OCI-LY7 (cell line): ENCODE data around the gene STAT4. TPM values are rescaled to one million over a fixed set of nuclear protein-coding genes. Genes with fewer than 3 reads are reported as not detected.

Source experiments
- BruUV-seq: library from RNA; stranded (reverse); fragments of 400-500 nt; replicated peaks from 2 replicates; lab custom pipeline; 2021; lab: Mats Ljungman, UMichigan
- CTCF ChIA-PET: fragments of 300-600 bp; sonication (Branson Sonifier 250); formaldehyde crosslinking; loops from one replicate; lab custom pipeline; 2022; ENCODE audit warnings: antibody characterized with exemption; ENCODE audit not compliant: unreplicated experiment; lab: Charles Lee
- POLR2A ChIA-PET: fragments of 300-600 bp; sonication (Branson Sonifier 250); formaldehyde crosslinking; loops from one replicate; lab custom pipeline; 2022; ENCODE audit warnings: antibody characterized with exemption; lab: Charles Lee
- DNase-seq: peaks from one replicate; pipeline ENCODE4 v3.0.0-alpha.2; 2015; ENCODE audit warnings: low spot score
- H2AFZ ChIP-seq: fragments of 200-600 bp; sonication (generic), shearing (Covaris generic); 2 replicates; pipeline ENCODE4 v1.6.1; 2014; ENCODE audit warnings: mild to moderate bottlenecking, antibody characterized with exemption, low read length, moderate library complexity
- H3K27ac ChIP-seq: fragments of 200-600 bp; sonication (generic); 2 replicates; pipeline ENCODE4 v1.5.1; 2014; ENCODE audit warnings: mixed run types, low read depth, mild to moderate bottlenecking, moderate library complexity, low read length, inconsistent platforms; ENCODE audit not compliant: poor library complexity, severe bottlenecking
- H3K36me3 ChIP-seq: fragments of 200-600 bp; sonication (generic); 2 replicates; pipeline ENCODE4 v1.6.1; 2014; ENCODE audit warnings: mild to moderate bottlenecking, antibody characterized with exemption, low read length, moderate library complexity, mixed read lengths; ENCODE audit not compliant: insufficient read depth
- H3K4me1 ChIP-seq: fragments of 200-600 bp; sonication (generic); 2 replicates; pipeline ENCODE4 v1.5.1; 2014; ENCODE audit warnings: mild to moderate bottlenecking, low read length; ENCODE audit not compliant: insufficient read depth, poor library complexity, severe bottlenecking
- H3K4me2 ChIP-seq: fragments of 200-600 bp; sonication (generic); 2 replicates; pipeline ENCODE4 v1.6.1; 2014; ENCODE audit warnings: mild to moderate bottlenecking, low read length
- H3K4me3 ChIP-seq: fragments of 200-600 bp; sonication (generic); 2 replicates; pipeline ENCODE4 v1.5.1; 2014; ENCODE audit warnings: mild to moderate bottlenecking, low read depth, low read length; ENCODE audit not compliant: poor library complexity, severe bottlenecking
- H3K79me2 ChIP-seq: fragments of 200-600 bp; sonication (generic); 2 replicates; pipeline ENCODE4 v1.6.1; 2016; ENCODE audit warnings: low read depth, mild to moderate bottlenecking, low read length, moderate library complexity, mixed read lengths; ENCODE audit not compliant: insufficient read depth
- H3K9me2 ChIP-seq: fragments of 200-600 bp; sonication (generic); 2 replicates; pipeline ENCODE4 v1.6.1; 2016; ENCODE audit warnings: mild to moderate bottlenecking, low read length, mixed read lengths; ENCODE audit not compliant: insufficient read depth
- H3K9me3 ChIP-seq: fragments of 200-600 bp; sonication (generic); 2 replicates; pipeline ENCODE4 v1.6.1; 2014; ENCODE audit warnings: mild to moderate bottlenecking, mixed run types, low read length, mixed read lengths
- H4K20me1 ChIP-seq: fragments of 200-600 bp; sonication (generic); 2 replicates; pipeline ENCODE4 v1.6.1; 2014; ENCODE audit warnings: mild to moderate bottlenecking, antibody characterized with exemption, low read length, moderate library complexity, mixed read lengths; ENCODE audit not compliant: insufficient read depth
- EZH2phosphoT487 ChIP-seq: fragments of 200-600 bp; sonication (generic); IDR thresholded peaks from 2 replicates; pipeline ENCODE4 v1.6.1; 2018; ENCODE audit warnings: low read depth, borderline replicate concordance, mild to moderate bottlenecking, mixed run types, antibody characterized with exemption, low read length, moderate library complexity, mixed read lengths
- intact Hi-C: fragments of 100-400 bp; cut with micrococcal nuclease; formaldehyde crosslinking; loops from one replicate; pipeline ENCODE4 v1.10.0; 2022; ENCODE audit not compliant: unreplicated experiment
- total RNA-seq, 2 experiments: library from RNA; depleted of rRNA in 1 of 2; stranded (reverse); fragments of >200 nt in 1 of 2; shearing (Covaris generic) in 1 of 2; gene quantifications; 2 replicates each; pipeline ENCODE4 v1.2.3, GENCODE V29; 2014 to 2022
- TF ChIP-seq, protein P1 (sequence below): fragments of 200-600 bp; sonication (generic); conservative IDR thresholded peaks from 2 replicates; pipeline ENCODE4 v1.5.1; 2014; ENCODE audit warnings: mild to moderate bottlenecking, antibody characterized with exemption, low read length, moderate library complexity, mixed read lengths

Gene STAT4
- total RNA-seq, 2 experiments from 2014 or later: not detected

GRCh38 chr2:191039616-191040015, 111.2 kb downstream of the STAT4 start:
- DNase-seq: no peak
- ChIA-PET POLR2A (interaction anchor here (0.7 to 1.2 kb wide), 3 partner anchors 13 to 185 kb away, joined by 3 to 5 read pairs (median 3); no protein-coding TSS in a partner anchor), CTCF (no interaction called here)
- Histone ChIP-seq H3K4me1 (no peaks in the 10 kb centered on the region), H2AFZ (no peak overlapping the region), H3K9me2 (no peaks in the 10 kb centered on the region), H3K36me3 (no peaks in the 10 kb centered on the region), H4K20me1 (no peaks in the 10 kb centered on the region), H3K9me3 (no peaks in the 10 kb centered on the region), H3K4me3 (no peak overlapping the region), H3K79me2 (no peaks in the 10 kb centered on the region), H3K27ac (no peak overlapping the region), H3K4me2 (no peak overlapping the region)
- BruUV-seq: no TSS peak
- intact Hi-C loops: no loop called here
- no peak for TF ChIP-seq EZH2phosphoT487
- TF ChIP-seq, protein P1, sequence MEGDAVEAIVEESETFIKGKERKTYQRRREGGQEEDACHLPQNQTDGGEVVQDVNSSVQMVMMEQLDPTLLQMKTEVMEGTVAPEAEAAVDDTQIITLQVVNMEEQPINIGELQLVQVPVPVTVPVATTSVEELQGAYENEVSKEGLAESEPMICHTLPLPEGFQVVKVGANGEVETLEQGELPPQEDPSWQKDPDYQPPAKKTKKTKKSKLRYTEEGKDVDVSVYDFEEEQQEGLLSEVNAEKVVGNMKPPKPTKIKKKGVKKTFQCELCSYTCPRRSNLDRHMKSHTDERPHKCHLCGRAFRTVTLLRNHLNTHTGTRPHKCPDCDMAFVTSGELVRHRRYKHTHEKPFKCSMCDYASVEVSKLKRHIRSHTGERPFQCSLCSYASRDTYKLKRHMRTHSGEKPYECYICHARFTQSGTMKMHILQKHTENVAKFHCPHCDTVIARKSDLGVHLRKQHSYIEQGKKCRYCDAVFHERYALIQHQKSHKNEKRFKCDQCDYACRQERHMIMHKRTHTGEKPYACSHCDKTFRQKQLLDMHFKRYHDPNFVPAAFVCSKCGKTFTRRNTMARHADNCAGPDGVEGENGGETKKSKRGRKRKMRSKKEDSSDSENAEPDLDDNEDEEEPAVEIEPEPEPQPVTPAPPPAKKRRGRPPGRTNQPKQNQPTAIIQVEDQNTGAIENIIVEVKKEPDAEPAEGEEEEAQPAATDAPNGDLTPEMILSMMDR: no peak

GRCh38 chr2:191038741-191039140, 112.1 kb downstream of the STAT4 start:
- Histone ChIP-seq H3K36me3 (no peaks in the 10 kb centered on the region), H3K4me1 (no peaks in the 10 kb centered on the region), H3K9me2 (no peaks in the 10 kb centered on the region), H3K27ac (no peak overlapping the region), H2AFZ (no peak overlapping the region), H3K9me3 (no peaks in the 10 kb centered on the region), H4K20me1 (no peaks in the 10 kb centered on the region), H3K79me2 (no peaks in the 10 kb centered on the region), H3K4me2 (no peak overlapping the region), H3K4me3 (no peak overlapping the region)
- intact Hi-C loops: no loop called here
- BruUV-seq: no TSS peak
- ChIA-PET POLR2A (interaction anchor here (0.8 kb wide), 1 partner anchor 157 kb away, joined by 3 read pairs; no protein-coding TSS in a partner anchor), CTCF (no interaction called here)
- no peak for DNase-seq
- TF ChIP-seq, protein P1: no peak
- no peak for TF ChIP-seq EZH2phosphoT487

DNA sequence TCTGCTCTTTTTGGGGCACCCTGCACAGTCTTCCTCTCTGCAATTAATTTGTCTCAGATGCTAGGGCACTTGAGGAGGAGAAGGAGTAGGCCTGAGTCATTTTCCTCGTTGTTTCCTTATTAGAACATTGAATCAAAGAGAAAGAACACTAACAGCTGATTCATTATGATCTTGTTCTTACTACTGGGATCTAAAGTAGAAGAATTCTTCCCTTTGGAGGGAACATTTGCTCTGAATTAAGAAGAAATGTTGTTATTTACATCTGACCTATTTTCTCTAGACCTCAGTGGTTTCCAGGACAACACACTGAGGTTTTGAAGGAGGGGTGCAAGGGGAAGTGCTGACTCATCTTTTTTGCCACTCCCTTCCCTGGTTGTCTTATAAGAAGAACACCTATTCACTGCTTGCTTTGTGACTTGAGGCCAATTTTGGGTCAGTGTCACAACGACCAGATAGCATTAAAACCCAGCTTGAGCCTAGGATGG, 112.5 kb downstream of the STAT4 start:
- Histone ChIP-seq H4K20me1 (no peaks in the 10 kb centered on the region), H3K36me3 (no peaks in the 10 kb centered on the region), H3K9me2 (no peaks in the 10 kb centered on the region), H3K4me1 (no peaks in the 10 kb centered on the region), H3K9me3 (no peaks in the 10 kb centered on the region), H3K4me2 (no peak overlapping the region), H3K4me3 (no peak overlapping the region), H3K27ac (no peak overlapping the region), H2AFZ (no peak overlapping the region), H3K79me2 (no peaks in the 10 kb centered on the region)
- no peak for DNase-seq
- CTCF ChIA-PET: no interaction called here
- intact Hi-C loops: no loop called here
- TF ChIP-seq, protein P1: no peak
- no peak for TF ChIP-seq EZH2phosphoT487
- BruUV-seq: no TSS peak
- POLR2A ChIA-PET: interaction anchor here (0.6 to 1.2 kb wide), 3 partner anchors 13 to 290 kb away, joined by 3 read pairs; no protein-coding TSS in a partner anchor
